ENCODE measurements around the gene POU2F3.

DNA sequence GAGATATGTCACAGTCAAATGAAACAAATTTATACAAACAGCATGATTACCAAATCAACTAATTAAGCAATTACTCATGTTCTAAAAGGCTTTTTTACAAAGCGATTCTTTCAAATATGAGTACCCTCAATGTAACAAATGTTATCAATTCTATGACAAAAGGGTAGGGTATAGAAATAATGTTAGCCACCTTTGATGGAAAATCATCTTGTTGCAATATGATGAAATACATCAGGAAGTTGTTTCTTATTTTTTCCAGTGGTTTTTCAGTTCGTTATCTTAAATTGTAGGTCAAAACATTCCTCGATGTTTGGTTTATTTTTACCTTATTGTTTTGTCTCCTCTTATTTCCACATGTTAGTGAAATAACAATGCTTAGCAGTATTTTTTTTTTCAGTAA, 102.7 kb downstream of the POU2F3 start:
- TF ChIP-seq, protein P1, sequence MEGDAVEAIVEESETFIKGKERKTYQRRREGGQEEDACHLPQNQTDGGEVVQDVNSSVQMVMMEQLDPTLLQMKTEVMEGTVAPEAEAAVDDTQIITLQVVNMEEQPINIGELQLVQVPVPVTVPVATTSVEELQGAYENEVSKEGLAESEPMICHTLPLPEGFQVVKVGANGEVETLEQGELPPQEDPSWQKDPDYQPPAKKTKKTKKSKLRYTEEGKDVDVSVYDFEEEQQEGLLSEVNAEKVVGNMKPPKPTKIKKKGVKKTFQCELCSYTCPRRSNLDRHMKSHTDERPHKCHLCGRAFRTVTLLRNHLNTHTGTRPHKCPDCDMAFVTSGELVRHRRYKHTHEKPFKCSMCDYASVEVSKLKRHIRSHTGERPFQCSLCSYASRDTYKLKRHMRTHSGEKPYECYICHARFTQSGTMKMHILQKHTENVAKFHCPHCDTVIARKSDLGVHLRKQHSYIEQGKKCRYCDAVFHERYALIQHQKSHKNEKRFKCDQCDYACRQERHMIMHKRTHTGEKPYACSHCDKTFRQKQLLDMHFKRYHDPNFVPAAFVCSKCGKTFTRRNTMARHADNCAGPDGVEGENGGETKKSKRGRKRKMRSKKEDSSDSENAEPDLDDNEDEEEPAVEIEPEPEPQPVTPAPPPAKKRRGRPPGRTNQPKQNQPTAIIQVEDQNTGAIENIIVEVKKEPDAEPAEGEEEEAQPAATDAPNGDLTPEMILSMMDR (tag by site-specific recombination; IDR thresholded peaks at IDR 0.05): no peak
- no peak for TF ChIP-seq TCF7L2 (IDR thresholded peaks at IDR 0.05; ENCODE audit: borderline replicate concordance, low read depth, low read length)
- no peak for TF ChIP-seq ZNF626 (tag by site-specific recombination; IDR thresholded peaks at IDR 0.05)
- TF ChIP-seq KLF7 (tag by site-specific recombination; IDR thresholded peaks at IDR 0.05; ENCODE audit: borderline replicate concordance): no peak
- no peak for TF ChIP-seq YY1 (tag by site-specific recombination; IDR thresholded peaks at IDR 0.05)
- TF ChIP-seq, protein P2, sequence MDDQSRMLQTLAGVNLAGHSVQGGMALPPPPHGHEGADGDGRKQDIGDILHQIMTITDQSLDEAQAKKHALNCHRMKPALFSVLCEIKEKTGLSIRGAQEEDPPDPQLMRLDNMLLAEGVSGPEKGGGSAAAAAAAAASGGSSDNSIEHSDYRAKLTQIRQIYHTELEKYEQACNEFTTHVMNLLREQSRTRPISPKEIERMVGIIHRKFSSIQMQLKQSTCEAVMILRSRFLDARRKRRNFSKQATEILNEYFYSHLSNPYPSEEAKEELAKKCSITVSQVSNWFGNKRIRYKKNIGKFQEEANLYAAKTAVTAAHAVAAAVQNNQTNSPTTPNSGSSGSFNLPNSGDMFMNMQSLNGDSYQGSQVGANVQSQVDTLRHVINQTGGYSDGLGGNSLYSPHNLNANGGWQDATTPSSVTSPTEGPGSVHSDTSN (CRISPR knock-in tag; IDR thresholded peaks at IDR 0.05): no peak
- TF ChIP-seq, protein P3, sequence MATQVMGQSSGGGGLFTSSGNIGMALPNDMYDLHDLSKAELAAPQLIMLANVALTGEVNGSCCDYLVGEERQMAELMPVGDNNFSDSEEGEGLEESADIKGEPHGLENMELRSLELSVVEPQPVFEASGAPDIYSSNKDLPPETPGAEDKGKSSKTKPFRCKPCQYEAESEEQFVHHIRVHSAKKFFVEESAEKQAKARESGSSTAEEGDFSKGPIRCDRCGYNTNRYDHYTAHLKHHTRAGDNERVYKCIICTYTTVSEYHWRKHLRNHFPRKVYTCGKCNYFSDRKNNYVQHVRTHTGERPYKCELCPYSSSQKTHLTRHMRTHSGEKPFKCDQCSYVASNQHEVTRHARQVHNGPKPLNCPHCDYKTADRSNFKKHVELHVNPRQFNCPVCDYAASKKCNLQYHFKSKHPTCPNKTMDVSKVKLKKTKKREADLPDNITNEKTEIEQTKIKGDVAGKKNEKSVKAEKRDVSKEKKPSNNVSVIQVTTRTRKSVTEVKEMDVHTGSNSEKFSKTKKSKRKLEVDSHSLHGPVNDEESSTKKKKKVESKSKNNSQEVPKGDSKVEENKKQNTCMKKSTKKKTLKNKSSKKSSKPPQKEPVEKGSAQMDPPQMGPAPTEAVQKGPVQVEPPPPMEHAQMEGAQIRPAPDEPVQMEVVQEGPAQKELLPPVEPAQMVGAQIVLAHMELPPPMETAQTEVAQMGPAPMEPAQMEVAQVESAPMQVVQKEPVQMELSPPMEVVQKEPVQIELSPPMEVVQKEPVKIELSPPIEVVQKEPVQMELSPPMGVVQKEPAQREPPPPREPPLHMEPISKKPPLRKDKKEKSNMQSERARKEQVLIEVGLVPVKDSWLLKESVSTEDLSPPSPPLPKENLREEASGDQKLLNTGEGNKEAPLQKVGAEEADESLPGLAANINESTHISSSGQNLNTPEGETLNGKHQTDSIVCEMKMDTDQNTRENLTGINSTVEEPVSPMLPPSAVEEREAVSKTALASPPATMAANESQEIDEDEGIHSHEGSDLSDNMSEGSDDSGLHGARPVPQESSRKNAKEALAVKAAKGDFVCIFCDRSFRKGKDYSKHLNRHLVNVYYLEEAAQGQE (tag by site-specific recombination; IDR thresholded peaks at IDR 0.05): no peak
- TF ChIP-seq ZNF571 (tag by site-specific recombination; IDR thresholded peaks at IDR 0.05): no peak
- TF ChIP-seq, protein P4, sequence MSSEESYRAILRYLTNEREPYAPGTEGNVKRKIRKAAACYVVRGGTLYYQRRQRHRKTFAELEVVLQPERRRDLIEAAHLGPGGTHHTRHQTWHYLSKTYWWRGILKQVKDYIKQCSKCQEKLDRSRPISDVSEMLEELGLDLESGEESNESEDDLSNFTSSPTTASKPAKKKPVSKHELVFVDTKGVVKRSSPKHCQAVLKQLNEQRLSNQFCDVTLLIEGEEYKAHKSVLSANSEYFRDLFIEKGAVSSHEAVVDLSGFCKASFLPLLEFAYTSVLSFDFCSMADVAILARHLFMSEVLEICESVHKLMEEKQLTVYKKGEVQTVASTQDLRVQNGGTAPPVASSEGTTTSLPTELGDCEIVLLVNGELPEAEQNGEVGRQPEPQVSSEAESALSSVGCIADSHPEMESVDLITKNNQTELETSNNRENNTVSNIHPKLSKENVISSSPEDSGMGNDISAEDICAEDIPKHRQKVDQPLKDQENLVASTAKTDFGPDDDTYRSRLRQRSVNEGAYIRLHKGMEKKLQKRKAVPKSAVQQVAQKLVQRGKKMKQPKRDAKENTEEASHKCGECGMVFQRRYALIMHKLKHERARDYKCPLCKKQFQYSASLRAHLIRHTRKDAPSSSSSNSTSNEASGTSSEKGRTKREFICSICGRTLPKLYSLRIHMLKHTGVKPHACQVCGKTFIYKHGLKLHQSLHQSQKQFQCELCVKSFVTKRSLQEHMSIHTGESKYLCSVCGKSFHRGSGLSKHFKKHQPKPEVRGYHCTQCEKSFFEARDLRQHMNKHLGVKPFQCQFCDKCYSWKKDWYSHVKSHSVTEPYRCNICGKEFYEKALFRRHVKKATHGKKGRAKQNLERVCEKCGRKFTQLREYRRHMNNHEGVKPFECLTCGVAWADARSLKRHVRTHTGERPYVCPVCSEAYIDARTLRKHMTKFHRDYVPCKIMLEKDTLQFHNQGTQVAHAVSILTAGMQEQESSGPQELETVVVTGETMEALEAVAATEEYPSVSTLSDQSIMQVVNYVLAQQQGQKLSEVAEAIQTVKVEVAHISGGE (tag by site-specific recombination; conservative IDR thresholded peaks at IDR 0.05; ENCODE audit: low read depth): no peak
- no peak for TF ChIP-seq ZNF391 (tag by site-specific recombination; IDR thresholded peaks at IDR 0.05; ENCODE audit: borderline replicate concordance, low read depth)
- TF ChIP-seq ZBTB1 (tag by site-specific recombination; IDR thresholded peaks at IDR 0.05): no peak
- TF ChIP-seq ZFP3 (tag by site-specific recombination; IDR thresholded peaks at IDR 0.05; ENCODE audit: low read depth): no peak
- no peak for TF ChIP-seq ZNF791 (tag by site-specific recombination; IDR thresholded peaks at IDR 0.05)
